HFFc6 (cell line): ENCODE data around the gene CALU. TPM values are rescaled to one million over a fixed set of nuclear protein-coding genes. Genes with fewer than 3 reads are reported as not detected.
A peak's percentile ranks its signal among the peaks of the same experiment; 100 is the strongest.

Experiments
- DNase-seq: peaks from one replicate; pipeline ENCODE4 v3.0.0-alpha.2; 2018
- H3K27ac Mint-ChIP-seq: 2 replicates; pipeline ENCODE4 v1.8.0; 2020; ENCODE audit warnings: mild to moderate bottlenecking, mixed read lengths
- H3K27me3 Mint-ChIP-seq: 2 replicates; pipeline ENCODE4 v1.8.0; 2021; ENCODE audit warnings: mild to moderate bottlenecking, moderate library complexity, mixed read lengths; ENCODE audit not compliant: insufficient read depth
- H3K36me3 Mint-ChIP-seq: 2 replicates; pipeline ENCODE4 v1.8.0; 2021; ENCODE audit warnings: low read depth, mixed read lengths
- H3K4me1 Mint-ChIP-seq: 2 replicates; pipeline ENCODE4 v1.8.0; 2020; ENCODE audit warnings: low read depth, mixed read lengths
- H3K4me3 Mint-ChIP-seq: 2 replicates; pipeline ENCODE4 v1.8.0; 2020; ENCODE audit warnings: mild to moderate bottlenecking, moderate library complexity, mixed read lengths
- H3K9me3 Mint-ChIP-seq: 2 replicates; pipeline ENCODE4 v1.8.0; 2020; ENCODE audit warnings: mild to moderate bottlenecking, mixed read lengths
- total RNA-seq, 6 experiments: library from RNA; stranded (reverse); fragmentation: NEBNext Ultra II Directional; extraction: Animal tissue kit (Norgen Biotek cat#: 25700); gene quantifications; 2 replicates in 1 of 6; 3 replicates in 5 of 6; pipeline ENCODE4 v1.2.3, GENCODE V29; 2021
- TF ChIP-seq, protein P1 (sequence below): fragments of 200-600 bp; sonication (generic); IDR thresholded peaks from 2 replicates; pipeline ENCODE4 v1.5.0; 2021; ENCODE audit warnings: antibody characterized with exemption, mild to moderate bottlenecking

Gene CALU
- total RNA-seq, 6 experiments from 2014 or later = 821 to 941 (median 887) TPM

DNA sequence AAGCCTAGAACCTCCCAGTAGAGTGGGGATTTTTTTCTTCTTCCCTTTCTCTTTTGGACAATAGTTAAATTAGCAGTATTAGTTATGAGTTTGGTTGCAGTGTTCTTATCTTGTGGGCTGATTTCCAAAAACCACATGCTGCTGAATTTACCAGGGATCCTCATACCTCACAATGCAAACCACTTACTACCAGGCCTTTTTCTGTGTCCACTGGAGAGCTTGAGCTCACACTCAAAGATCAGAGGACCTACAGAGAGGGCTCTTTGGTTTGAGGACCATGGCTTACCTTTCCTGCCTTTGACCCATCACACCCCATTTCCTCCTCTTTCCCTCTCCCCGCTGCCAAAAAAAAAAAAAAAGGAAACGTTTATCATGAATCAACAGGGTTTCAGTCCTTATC lies 31.1 kb downstream of the CALU start:
- H3K9me3 Mint-ChIP-seq = peaks cover 11% of the 10 kb centered on the region
- no peak overlapping the region for H3K4me3 Mint-ChIP-seq
- TF ChIP-seq, protein P1, sequence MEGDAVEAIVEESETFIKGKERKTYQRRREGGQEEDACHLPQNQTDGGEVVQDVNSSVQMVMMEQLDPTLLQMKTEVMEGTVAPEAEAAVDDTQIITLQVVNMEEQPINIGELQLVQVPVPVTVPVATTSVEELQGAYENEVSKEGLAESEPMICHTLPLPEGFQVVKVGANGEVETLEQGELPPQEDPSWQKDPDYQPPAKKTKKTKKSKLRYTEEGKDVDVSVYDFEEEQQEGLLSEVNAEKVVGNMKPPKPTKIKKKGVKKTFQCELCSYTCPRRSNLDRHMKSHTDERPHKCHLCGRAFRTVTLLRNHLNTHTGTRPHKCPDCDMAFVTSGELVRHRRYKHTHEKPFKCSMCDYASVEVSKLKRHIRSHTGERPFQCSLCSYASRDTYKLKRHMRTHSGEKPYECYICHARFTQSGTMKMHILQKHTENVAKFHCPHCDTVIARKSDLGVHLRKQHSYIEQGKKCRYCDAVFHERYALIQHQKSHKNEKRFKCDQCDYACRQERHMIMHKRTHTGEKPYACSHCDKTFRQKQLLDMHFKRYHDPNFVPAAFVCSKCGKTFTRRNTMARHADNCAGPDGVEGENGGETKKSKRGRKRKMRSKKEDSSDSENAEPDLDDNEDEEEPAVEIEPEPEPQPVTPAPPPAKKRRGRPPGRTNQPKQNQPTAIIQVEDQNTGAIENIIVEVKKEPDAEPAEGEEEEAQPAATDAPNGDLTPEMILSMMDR = no peak
- peaks cover 8% of the 10 kb centered on the region; the same call in 1 of the 2 replicates for H3K4me1 Mint-ChIP-seq
- H3K27ac Mint-ChIP-seq = no peak overlapping the region
- peaks cover 16% of the 10 kb centered on the region for H3K27me3 Mint-ChIP-seq
- DNase-seq = no peak
- H3K36me3 Mint-ChIP-seq = peaks cover 80% of the 10 kb centered on the region

DNA sequence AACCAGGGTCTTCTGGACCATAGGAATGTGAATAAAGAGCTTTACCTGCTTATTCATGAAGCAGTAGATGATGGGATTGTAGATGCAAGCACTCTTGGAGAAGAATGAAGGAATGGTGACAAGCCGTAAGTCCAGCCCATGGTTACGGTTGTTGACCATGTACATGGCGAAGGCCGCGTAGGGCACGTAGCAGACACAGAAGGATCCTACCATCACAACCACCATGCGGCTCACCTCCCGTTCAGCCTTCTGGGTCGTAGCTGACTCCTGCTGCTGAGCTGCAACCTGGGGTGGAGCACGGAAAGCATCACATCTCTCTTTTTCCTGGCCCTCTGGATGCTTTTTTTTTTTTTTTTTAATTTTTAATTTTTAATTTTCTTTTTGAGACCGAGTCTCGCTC lies 34.4 kb downstream of the CALU start:
- H3K4me3 Mint-ChIP-seq = no peak overlapping the region
- H3K4me1 Mint-ChIP-seq = peaks cover 18% of the 10 kb centered on the region
- TF ChIP-seq, protein P1 = no peak
- no peak overlapping the region; the same call in 1 of the 2 replicates for H3K27ac Mint-ChIP-seq
- H3K36me3 Mint-ChIP-seq = peaks cover 89% of the 10 kb centered on the region
- H3K27me3 Mint-ChIP-seq = peaks cover 21% of the 10 kb centered on the region
- no peak for DNase-seq
- H3K9me3 Mint-ChIP-seq = peaks cover 42% of the 10 kb centered on the region

DNA sequence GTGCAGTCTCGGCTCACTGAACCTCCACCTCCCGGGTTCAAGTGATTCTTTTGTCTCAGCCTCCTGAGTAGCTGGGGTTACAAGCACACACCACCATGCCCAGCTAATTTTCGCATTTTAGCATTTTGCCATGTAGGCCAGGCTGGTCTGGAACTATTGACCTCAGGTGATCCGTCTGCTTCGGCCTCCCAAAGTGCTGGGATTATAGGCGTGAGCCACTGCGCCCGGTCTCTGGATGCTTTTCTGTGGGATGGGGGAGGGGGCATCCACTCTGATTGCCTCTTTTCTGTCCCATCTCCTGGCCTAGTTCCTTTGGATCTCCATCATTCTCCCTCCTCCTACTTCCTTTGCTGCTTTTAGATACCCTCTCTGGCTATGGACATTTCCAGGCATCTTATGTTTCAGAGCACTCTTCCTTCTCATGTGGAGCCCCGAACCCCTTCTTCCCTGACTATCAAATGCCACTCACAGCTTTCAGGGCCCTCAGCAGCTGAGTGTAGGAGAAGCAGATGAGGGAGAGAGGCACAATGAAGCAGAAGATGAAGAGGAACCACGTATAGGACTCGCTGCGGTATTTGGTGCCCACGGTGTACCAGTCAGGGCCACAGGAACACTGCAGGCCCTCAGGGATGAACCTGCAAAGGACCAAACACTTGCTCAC lies 35.0 kb downstream of the CALU start:
- TF ChIP-seq, protein P1 = no peak
- no peak overlapping the region for H3K27ac Mint-ChIP-seq
- H3K36me3 Mint-ChIP-seq = peaks cover 86% of the 10 kb centered on the region
- H3K4me1 Mint-ChIP-seq = peaks cover 18% of the 10 kb centered on the region
- peaks cover 44% of the 10 kb centered on the region for H3K9me3 Mint-ChIP-seq
- H3K27me3 Mint-ChIP-seq = peaks cover 21% of the 10 kb centered on the region
- H3K4me3 Mint-ChIP-seq = no peak overlapping the region
- no peak for DNase-seq

DNA sequence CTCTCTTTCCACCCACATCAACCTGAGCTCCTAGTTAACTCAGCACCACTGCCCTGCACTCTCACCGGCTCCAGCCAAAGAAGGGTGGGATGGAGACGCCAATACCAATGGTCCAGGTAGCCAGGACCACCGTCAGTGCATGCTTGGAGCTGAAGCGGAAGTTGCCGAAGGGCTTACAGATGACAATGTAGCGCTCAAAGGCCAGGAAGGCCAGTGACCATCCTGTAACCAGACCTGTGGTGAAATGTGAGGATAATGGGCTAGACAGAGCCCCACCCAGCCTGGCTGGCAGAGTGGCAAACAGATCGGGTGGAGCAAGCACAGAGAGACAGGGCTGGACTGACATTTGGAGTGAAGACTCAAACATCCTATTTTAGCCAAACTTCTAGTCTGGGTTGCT lies 35.8 kb downstream of the CALU start:
- Mint-ChIP-seq H3K9me3 (peaks cover 44% of the 10 kb centered on the region), H3K27me3 (peaks cover 21% of the 10 kb centered on the region), H3K4me1 (peaks cover 10% of the 10 kb centered on the region), H3K27ac (no peak overlapping the region; the same call in 1 of the 2 replicates), H3K4me3 (no peak overlapping the region; the same call in 1 of the 2 replicates), H3K36me3 (peaks cover 78% of the 10 kb centered on the region)
- TF ChIP-seq, protein P1 = no peak
- no peak for DNase-seq

DNA sequence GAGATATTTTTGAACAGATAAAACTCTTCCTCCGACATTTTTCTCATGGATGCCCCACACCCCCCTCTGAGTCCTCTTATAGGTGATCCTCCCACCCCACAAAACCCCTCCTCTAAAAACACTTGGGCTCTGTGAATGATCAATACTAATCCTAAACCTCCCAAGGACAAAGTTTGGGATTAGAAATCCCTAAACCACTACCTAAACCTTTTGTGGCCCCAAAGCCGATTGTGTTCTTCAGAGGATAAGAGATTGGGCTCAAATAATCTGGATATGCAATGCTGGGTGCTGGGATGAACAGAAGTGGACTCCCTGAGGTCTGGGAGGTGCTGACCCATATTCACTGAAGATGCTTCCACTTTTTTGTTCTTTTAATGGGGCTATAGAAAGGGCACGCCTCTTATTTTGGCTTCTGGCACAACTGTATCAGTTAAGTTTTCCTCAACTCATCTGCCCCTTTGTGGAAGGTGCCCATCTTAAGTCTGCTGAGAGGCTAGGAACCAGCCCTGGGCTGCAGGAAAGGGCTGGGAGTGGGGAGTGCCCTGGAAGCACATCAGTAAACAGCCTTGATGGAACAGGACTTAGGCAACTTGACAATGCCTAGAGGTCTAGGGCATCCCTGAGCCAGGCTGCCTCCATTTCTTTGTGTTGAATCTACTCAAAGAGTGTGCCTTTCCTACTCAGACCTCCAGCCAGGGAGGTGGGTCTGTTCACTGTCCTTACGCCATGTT lies 36.8 kb downstream of the CALU start, which contains the start of gene OPN1SW:
Gene OPN1SW (minus strand): TSS at position 51 of the 731 bp plus-strand sequence. CDS start 13 bp downstream, at position 38.
- peak within 1 kb of the TSS; percentile 5; the same call in 1 of the 2 replicates for H3K27ac Mint-ChIP-seq

More for the DNA sequence above, 36.8 kb downstream of the CALU start, which contains the start of gene OPN1SW:
- Mint-ChIP-seq H3K4me1 (peaks cover 14% of the 10 kb centered on the region), H3K9me3 (peaks cover 44% of the 10 kb centered on the region), H3K4me3 (peak within 1 kb of the TSS; percentile 0; the same call in 1 of the 2 replicates), H3K27me3 (peaks cover 22% of the 10 kb centered on the region), H3K36me3 (peaks cover 69% of the 10 kb centered on the region)
- TF ChIP-seq, protein P1 = no peak
- DNase-seq = no peak
